Measurements from ENCODE around the gene UCHL3. TPM values are rescaled to one million over a fixed set of nuclear protein-coding genes. Genes with fewer than 3 reads are reported as not detected.

Gene UCHL3
- total and polyA plus RNA-seq, 10 donors: 18.9 to 31.5 (median 24.2) TPM

- H3K9me3 ChIP-seq: no peaks in the 10 kb centered on the region
- intact Hi-C loops (cut with DNase I; ENCODE audit: low total_unique reads): no loop called here
- no peak for DNase-seq
- no peak overlapping the region for H3K27ac ChIP-seq
- H3K36me3 ChIP-seq: no peaks in the 10 kb centered on the region
- WGBS, 5 donors: 91 to 98% (median 94%) methylated on average over 2 of the region's 2 CpGs
- H3K4me1 ChIP-seq: peaks cover 5 to 31% (median 24%) of the 10 kb centered on the region in 6 donors
- no peak overlapping the region for H3K4me3 ChIP-seq
- TF ChIP-seq POLR2AphosphoS5 (IDR thresholded peaks at IDR 0.05): no peak
- no peak for TF ChIP-seq POLR2A (IDR thresholded peaks at IDR 0.05)
- TF ChIP-seq CTCF (IDR thresholded peaks at IDR 0.05 in 8 of 11, conservative IDR thresholded peaks at IDR 0.05 in 3 of 11): no peak
- peaks cover 0 to 31% (median 0%) of the 10 kb centered on the region in 7 donors for H3K27me3 ChIP-seq (replicated peaks in 1 of 7)
Observed at GRCh38 chr13:75639454-75639853, 89.9 kb downstream of the UCHL3 start.

- Histone ChIP-seq H3K4me1 (peaks cover 5 to 21% (median 13%) of the 10 kb centered on the region in 6 donors), H3K36me3 (no peaks in the 10 kb centered on the region), H3K27me3 (replicated peaks in 1 of 7) (peaks cover 0 to 22% (median 0%) of the 10 kb centered on the region in 7 donors), H3K9me3 (no peaks in the 10 kb centered on the region), H3K27ac (no peak overlapping the region), H3K4me3 (no peak overlapping the region)
- intact Hi-C loops (cut with DNase I; ENCODE audit: low total_unique reads): no loop called here
- 94 to 97% (median 96%) methylated on average over 6 of the region's 6 CpGs for WGBS, 5 donors
- no peak for DNase-seq
- no peak for TF ChIP-seq CTCF (IDR thresholded peaks at IDR 0.05 in 8 of 11, conservative IDR thresholded peaks at IDR 0.05 in 3 of 11)
- no peak for TF ChIP-seq POLR2AphosphoS5 (IDR thresholded peaks at IDR 0.05)
- no peak for TF ChIP-seq POLR2A (IDR thresholded peaks at IDR 0.05)
Observed at GRCh38 chr13:75641026-75641425, 91.4 kb downstream of the UCHL3 start.

- H3K9me3 ChIP-seq: no peaks in the 10 kb centered on the region
- peaks cover 0 to 8% (median 0%) of the 10 kb centered on the region in 6 donors for H3K4me1 ChIP-seq
- H3K27ac ChIP-seq: no peak overlapping the region
- WGBS, 5 donors: 92 to 100% (median 95%) methylated on average over 1 of the region's 1 CpG
- H3K36me3 ChIP-seq: no peaks in the 10 kb centered on the region
- H3K27me3 ChIP-seq (replicated peaks in 1 of 7): peaks cover 0 to 2% (median 0%) of the 10 kb centered on the region in 7 donors
- intact Hi-C loops (cut with DNase I; ENCODE audit: low total_unique reads): no loop called here
- H3K4me3 ChIP-seq: no peak overlapping the region
- no peak for TF ChIP-seq POLR2A (IDR thresholded peaks at IDR 0.05)
- TF ChIP-seq POLR2AphosphoS5 (IDR thresholded peaks at IDR 0.05): no peak
- TF ChIP-seq CTCF (IDR thresholded peaks at IDR 0.05 in 8 of 11, conservative IDR thresholded peaks at IDR 0.05 in 3 of 11): no peak
- DNase-seq: no peak
Observed at GRCh38 chr13:75643182-75643581, 93.6 kb downstream of the UCHL3 start.

GRCh38 chr13:75643693-75644092, 94.1 kb downstream of the UCHL3 start:
- H3K4me3 ChIP-seq: no peak overlapping the region
- no peaks in the 10 kb centered on the region for H3K9me3 ChIP-seq
- intact Hi-C loops (cut with DNase I; ENCODE audit: low total_unique reads): no loop called here
- TF ChIP-seq POLR2AphosphoS5 (IDR thresholded peaks at IDR 0.05) (no peak), CTCF (IDR thresholded peaks at IDR 0.05 in 8 of 11, conservative IDR thresholded peaks at IDR 0.05 in 3 of 11) (no peak), POLR2A (IDR thresholded peaks at IDR 0.05) (no peak)
- H3K36me3 ChIP-seq: no peaks in the 10 kb centered on the region
- no peaks in the 10 kb centered on the region for H3K27me3 ChIP-seq (replicated peaks in 1 of 7)
- no peak for DNase-seq
- H3K4me1 ChIP-seq: peaks cover 0 to 7% (median 0%) of the 10 kb centered on the region in 6 donors
- no peak overlapping the region for H3K27ac ChIP-seq

Measured in spleen (tissue), 11 donors.